NB4 (cell line): ENCODE data around the gene KIF18B.

Experiments
- DNase-seq: peaks from one replicate; pipeline ENCODE4 v3.0.0; 2010; ENCODE audit warnings: low read depth
- H3K4me3 ChIP-seq: one replicate; pipeline ENCODE4 v1.5.1; 2011; ENCODE audit warnings: mild to moderate bottlenecking, low read depth, low read length, moderate library complexity
- MAX ChIP-seq: IDR thresholded peaks from 2 replicates; pipeline ENCODE4 v1.6.1; 2011; ENCODE audit warnings: low read depth, low read length
- MYC ChIP-seq: IDR thresholded peaks from 2 replicates; pipeline ENCODE4 v1.6.1; 2011; ENCODE audit warnings: low read depth, low read length
- POLR2A ChIP-seq: IDR thresholded peaks from 2 replicates; pipeline ENCODE4 v1.6.1; 2011; ENCODE audit warnings: mild to moderate bottlenecking; ENCODE audit not compliant: insufficient read length; ENCODE audit errors: extremely low read depth
- TF ChIP-seq, protein P1 (sequence below): IDR thresholded peaks from one replicate; pipeline ENCODE4 v1.5.1; 2012; ENCODE audit warnings: low read depth, low read length

KIF18B gene

GRCh38 chr17:44925731-44926697 lies 21.6 kb downstream of the KIF18B start:
- no peak overlapping the region for H3K4me3 ChIP-seq
- TF ChIP-seq MYC (no peak), MAX (no peak)
- no peak for DNase-seq

DNA sequence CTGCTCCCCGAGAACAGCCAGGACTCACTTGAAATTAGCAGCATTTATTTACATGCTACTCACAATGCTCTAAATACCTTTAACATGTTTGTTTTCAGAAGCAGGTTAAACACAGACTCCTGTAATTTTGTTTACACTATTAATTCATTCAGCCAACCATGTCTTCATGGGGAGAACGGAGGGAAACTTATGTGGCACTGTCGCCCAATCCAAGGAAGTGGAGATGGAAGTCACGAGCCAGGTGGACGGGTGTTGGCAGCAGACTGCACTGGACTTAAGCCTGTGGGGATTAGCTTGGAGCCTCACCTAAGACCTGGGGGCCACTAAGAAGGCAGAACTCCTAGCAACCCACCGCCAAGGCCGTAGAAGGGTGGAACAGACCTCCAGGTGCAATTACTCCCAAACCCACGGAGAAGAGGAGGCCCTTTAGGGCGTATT lies 23.4 kb downstream of the KIF18B start:
- H3K4me3 ChIP-seq: no peak overlapping the region
- no peak for DNase-seq
- no peak for TF ChIP-seq POLR2A
- no peak for TF ChIP-seq MYC
- TF ChIP-seq MAX: no peak
- TF ChIP-seq, protein P1, sequence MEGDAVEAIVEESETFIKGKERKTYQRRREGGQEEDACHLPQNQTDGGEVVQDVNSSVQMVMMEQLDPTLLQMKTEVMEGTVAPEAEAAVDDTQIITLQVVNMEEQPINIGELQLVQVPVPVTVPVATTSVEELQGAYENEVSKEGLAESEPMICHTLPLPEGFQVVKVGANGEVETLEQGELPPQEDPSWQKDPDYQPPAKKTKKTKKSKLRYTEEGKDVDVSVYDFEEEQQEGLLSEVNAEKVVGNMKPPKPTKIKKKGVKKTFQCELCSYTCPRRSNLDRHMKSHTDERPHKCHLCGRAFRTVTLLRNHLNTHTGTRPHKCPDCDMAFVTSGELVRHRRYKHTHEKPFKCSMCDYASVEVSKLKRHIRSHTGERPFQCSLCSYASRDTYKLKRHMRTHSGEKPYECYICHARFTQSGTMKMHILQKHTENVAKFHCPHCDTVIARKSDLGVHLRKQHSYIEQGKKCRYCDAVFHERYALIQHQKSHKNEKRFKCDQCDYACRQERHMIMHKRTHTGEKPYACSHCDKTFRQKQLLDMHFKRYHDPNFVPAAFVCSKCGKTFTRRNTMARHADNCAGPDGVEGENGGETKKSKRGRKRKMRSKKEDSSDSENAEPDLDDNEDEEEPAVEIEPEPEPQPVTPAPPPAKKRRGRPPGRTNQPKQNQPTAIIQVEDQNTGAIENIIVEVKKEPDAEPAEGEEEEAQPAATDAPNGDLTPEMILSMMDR: no peak

DNA sequence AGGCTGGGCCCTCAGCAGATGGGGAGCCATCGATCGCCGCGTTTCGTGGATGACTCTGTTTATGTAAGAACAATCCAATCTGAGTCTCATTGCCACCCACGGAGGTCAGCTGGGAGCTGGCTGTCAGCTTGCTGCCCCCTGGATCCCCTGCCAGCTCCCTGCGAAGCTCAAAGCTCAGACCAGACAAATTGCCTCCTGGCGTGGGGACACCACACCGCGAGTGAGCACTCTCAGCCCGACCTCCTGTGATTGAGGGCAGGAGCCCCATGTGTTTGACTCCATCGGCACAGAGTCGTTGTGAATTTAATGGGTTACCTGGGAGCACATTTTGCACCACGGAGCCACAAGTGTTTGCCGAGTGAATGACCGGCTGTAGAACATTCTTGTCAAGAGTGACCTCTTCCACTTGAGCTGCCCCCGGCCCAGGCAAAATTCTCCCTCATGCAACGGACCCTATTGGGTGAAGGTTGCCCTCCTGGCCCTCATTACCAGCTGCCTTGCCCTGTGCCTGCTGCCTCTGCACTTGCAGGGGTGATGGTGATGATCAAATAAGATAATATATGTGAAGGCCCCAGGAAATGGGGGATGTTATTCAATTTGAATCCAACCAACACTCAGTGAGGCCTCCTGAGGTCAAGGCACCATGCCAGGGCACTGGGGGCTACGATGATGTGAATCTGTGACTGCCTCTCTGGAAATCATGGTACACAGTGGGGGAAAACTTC lies 24.7 kb downstream of the KIF18B start:
- TF ChIP-seq, protein P1: no peak
- TF ChIP-seq MAX (no peak), POLR2A (no peak), MYC (no peak)
- DNase-seq: no peak

DNA sequence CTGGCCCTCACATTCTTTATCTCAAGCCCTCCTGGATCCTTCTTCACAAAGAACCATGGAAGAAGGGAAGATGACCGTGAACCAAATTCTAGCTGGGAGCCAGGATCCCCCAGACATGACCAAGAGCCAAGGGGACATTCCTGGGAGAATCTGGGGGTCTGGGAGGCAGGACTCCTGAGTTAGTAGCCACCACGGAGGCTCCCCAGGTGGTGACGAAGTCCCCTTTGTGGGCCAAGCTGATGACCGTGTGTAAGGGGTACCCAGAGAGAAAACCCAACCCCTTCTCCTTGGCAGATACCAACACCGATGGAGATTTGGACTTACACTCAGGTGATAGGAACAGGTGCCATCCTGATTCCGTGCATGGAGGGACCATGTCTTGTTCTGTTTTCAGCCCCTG lies 25.4 kb downstream of the KIF18B start:
- H3K4me3 ChIP-seq: no peak overlapping the region
- TF ChIP-seq, protein P1: no peak
- no peak for TF ChIP-seq MAX
- TF ChIP-seq POLR2A: no peak
- TF ChIP-seq MYC: no peak
- DNase-seq: no peak

More for the DNA sequence above, 24.7 kb downstream of the KIF18B start:
- H3K4me3 ChIP-seq: no peak overlapping the region

DNA sequence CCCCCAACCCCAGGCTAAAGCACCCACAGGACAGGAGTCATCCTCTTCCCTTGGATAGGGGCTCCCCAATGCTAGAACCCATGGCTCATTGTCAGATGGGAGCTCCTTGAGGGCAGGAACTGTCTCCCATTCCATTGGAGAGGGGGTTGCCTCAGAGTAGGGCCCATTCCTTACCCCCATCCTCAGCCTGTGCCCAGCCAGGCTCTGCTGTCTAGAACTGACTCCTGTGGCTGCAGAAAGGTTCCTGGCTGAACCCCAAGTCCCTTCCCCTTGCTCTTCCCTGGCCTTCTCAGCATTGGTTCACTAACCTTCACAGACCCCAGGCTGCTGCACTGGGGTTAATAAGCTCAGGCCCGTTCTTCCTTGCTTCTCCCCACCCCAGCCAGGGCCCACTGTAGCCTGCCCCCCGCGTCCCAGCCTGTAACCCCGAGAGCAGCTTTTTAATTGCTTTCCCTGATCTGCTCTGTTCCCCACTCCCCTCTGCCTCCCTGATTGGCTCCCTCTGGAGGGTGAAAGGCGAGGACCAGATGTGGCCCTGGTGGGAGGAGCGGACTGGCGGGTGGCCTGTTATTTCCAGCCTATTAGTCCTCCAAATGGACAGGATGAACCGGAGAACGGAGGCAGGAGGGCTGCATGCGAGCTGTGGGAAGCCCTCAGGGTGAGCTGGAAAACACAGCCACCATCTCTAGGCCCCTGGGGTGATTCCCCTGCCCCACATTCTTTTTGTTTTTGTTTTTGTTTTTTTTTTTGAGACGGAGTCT lies 26.3 kb downstream of the KIF18B start:
- H3K4me3 ChIP-seq: no peak overlapping the region
- no peak for DNase-seq
- TF ChIP-seq POLR2A: no peak
- TF ChIP-seq, protein P1: no peak
- TF ChIP-seq MAX: no peak
- TF ChIP-seq MYC: no peak
